Mesodermal cell (in vitro differentiated cells): ENCODE results near the gene GRID2.

ENCODE experiments used
- H3K27ac ChIP-seq: 2 replicates; pipeline ENCODE4 v1.7.0; 2013; ENCODE audit warnings: mild to moderate bottlenecking, low read depth, low read length, moderate library complexity; ENCODE audit not compliant: severe bottlenecking
- H3K36me3 ChIP-seq: 2 replicates; pipeline ENCODE4 v1.7.1; 2013; ENCODE audit warnings: mild to moderate bottlenecking, low read length, moderate library complexity; ENCODE audit not compliant: control insufficient read depth, insufficient read depth
- H3K4me1 ChIP-seq: one replicate; pipeline ENCODE4 v1.7.1; 2013; ENCODE audit warnings: mild to moderate bottlenecking, low read length; ENCODE audit not compliant: insufficient read depth, control insufficient read depth, poor library complexity, severe bottlenecking
- H3K4me3 ChIP-seq: 2 replicates; pipeline ENCODE4 v1.7.0; 2013; ENCODE audit warnings: low read length, control low read depth, mild to moderate bottlenecking; ENCODE audit not compliant: insufficient read depth, poor library complexity, severe bottlenecking; ENCODE audit errors: extremely low read depth
- H3K9me3 ChIP-seq: 2 replicates; pipeline ENCODE4 v1.7.1; 2013; ENCODE audit warnings: mild to moderate bottlenecking, low read length, moderate library complexity; ENCODE audit not compliant: control insufficient read depth
- WGBS, 2 experiments: methylation state at CpG; one replicate each; pipeline ENCODE4 v1.1.5; 2013; ENCODE audit warnings: missing lambda C conversion rate in 2 of 2; ENCODE audit not compliant: insufficient coverage in 2 of 2; 5-methylcytosine and 5-hydroxymethylcytosine counted together

Gene GRID2

GRCh38 chr4:92994727-92995126 is 691.0 kb downstream of the GRID2 start:
- Histone ChIP-seq H3K27ac (no peak overlapping the region), H3K36me3 (no peaks in the 10 kb centered on the region), H3K4me1 (no peaks in the 10 kb centered on the region), H3K9me3 (no peaks in the 10 kb centered on the region), H3K4me3 (no peak overlapping the region)
- WGBS, 2 experiments: 80% methylated on average over 1 of the region's 2 CpGs; no CpG with 5 or more reads in 1 of the 2 experiments

- H3K27ac ChIP-seq: no peak overlapping the region
- no CpG with 5 or more reads among the region's 2 CpGs for WGBS, 2 experiments
- H3K36me3 ChIP-seq: no peaks in the 10 kb centered on the region
Observed at GRCh38 chr4:92996533-92996932, 692.8 kb downstream of the GRID2 start.

GRCh38 chr4:93000910-93001309 is 697.1 kb downstream of the GRID2 start:
- Histone ChIP-seq H3K4me1 (no peaks in the 10 kb centered on the region), H3K36me3 (no peaks in the 10 kb centered on the region), H3K4me3 (no peak overlapping the region), H3K27ac (no peak overlapping the region), H3K9me3 (no peaks in the 10 kb centered on the region)

More at GRCh38 chr4:92996533-92996932, 692.8 kb downstream of the GRID2 start:
- Histone ChIP-seq H3K4me3 (no peak overlapping the region), H3K4me1 (no peaks in the 10 kb centered on the region), H3K9me3 (no peaks in the 10 kb centered on the region)

- Histone ChIP-seq H3K4me3 (no peak overlapping the region), H3K27ac (no peak overlapping the region), H3K36me3 (no peaks in the 10 kb centered on the region), H3K4me1 (no peaks in the 10 kb centered on the region), H3K9me3 (no peaks in the 10 kb centered on the region)
- no CpG with 5 or more reads among the region's 4 CpGs for WGBS, 2 experiments
Observed at GRCh38 chr4:93002240-93002639, 698.5 kb downstream of the GRID2 start.

GRCh38 chr4:93016350-93016749 is 712.6 kb downstream of the GRID2 start:
- 100% methylated on average over 1 of the region's 2 CpGs; no CpG with 5 or more reads in 1 of the 2 experiments for WGBS, 2 experiments
- Histone ChIP-seq H3K9me3 (no peaks in the 10 kb centered on the region), H3K36me3 (no peaks in the 10 kb centered on the region), H3K4me1 (no peaks in the 10 kb centered on the region), H3K27ac (no peak overlapping the region), H3K4me3 (no peak overlapping the region)

- Histone ChIP-seq H3K27ac (no peak overlapping the region), H3K4me1 (no peaks in the 10 kb centered on the region), H3K36me3 (no peaks in the 10 kb centered on the region), H3K4me3 (no peak overlapping the region), H3K9me3 (no peaks in the 10 kb centered on the region)
- WGBS, 2 experiments: 80% methylated on average over 1 of the region's 2 CpGs; no CpG with 5 or more reads in 1 of the 2 experiments
Observed at GRCh38 chr4:93018243-93018642, 714.5 kb downstream of the GRID2 start.

GRCh38 chr4:93018806-93019205 is 715.0 kb downstream of the GRID2 start:
- H3K36me3 ChIP-seq: no peaks in the 10 kb centered on the region
- no peaks in the 10 kb centered on the region for H3K4me1 ChIP-seq
- no peaks in the 10 kb centered on the region for H3K9me3 ChIP-seq
- H3K4me3 ChIP-seq: no peak overlapping the region
- no peak overlapping the region for H3K27ac ChIP-seq

- Histone ChIP-seq H3K27ac (no peak overlapping the region), H3K36me3 (no peaks in the 10 kb centered on the region), H3K4me3 (no peak overlapping the region), H3K4me1 (no peaks in the 10 kb centered on the region), H3K9me3 (peaks cover 4% of the 10 kb centered on the region)
- WGBS, 2 experiments: no CpG with 5 or more reads among the region's 1 CpG
Observed at GRCh38 chr4:93029769-93030168, 726.0 kb downstream of the GRID2 start.

- peaks cover 4% of the 10 kb centered on the region for H3K9me3 ChIP-seq
- no peak overlapping the region for H3K4me3 ChIP-seq
- no peak overlapping the region for H3K27ac ChIP-seq
- no peaks in the 10 kb centered on the region for H3K36me3 ChIP-seq
- 100% methylated on average over 1 of the region's 3 CpGs; no CpG with 5 or more reads in 1 of the 2 experiments for WGBS, 2 experiments
- no peaks in the 10 kb centered on the region for H3K4me1 ChIP-seq
Observed at GRCh38 chr4:93030670-93031069, 726.9 kb downstream of the GRID2 start.

GRCh38 chr4:93031431-93032098 is 727.8 kb downstream of the GRID2 start:
- WGBS, 2 experiments: no CpG with 5 or more reads among the region's 2 CpGs

GRCh38 chr4:93042746-93043145 is 739.0 kb downstream of the GRID2 start:
- no peak overlapping the region for H3K27ac ChIP-seq
- no peaks in the 10 kb centered on the region for H3K36me3 ChIP-seq
- H3K4me1 ChIP-seq: no peaks in the 10 kb centered on the region
- no peak overlapping the region for H3K4me3 ChIP-seq
- no peaks in the 10 kb centered on the region for H3K9me3 ChIP-seq

More at GRCh38 chr4:93031431-93032098, 727.8 kb downstream of the GRID2 start:
- Histone ChIP-seq H3K36me3 (no peaks in the 10 kb centered on the region), H3K4me1 (no peaks in the 10 kb centered on the region), H3K4me3 (no peak overlapping the region), H3K9me3 (peaks cover 4% of the 10 kb centered on the region), H3K27ac (no peak overlapping the region)
